Colonic mucosa (tissue), 4 donors: ENCODE data around the gene DIP2B. TPM values are rescaled to one million over a fixed set of nuclear protein-coding genes. Genes with fewer than 3 reads are reported as not detected.

Experiments used
- DNase-seq: peaks from one replicate; pipeline ENCODE4 v3.0.0-alpha.2; 2020
- H3K27ac ChIP-seq: fragments of 200-600 bp; one replicate; pipeline ENCODE4 v1.8.0; 2021
- H3K27me3 ChIP-seq: fragments of 200-600 bp; one replicate; pipeline ENCODE4 v1.8.0; 2021
- H3K36me3 ChIP-seq: fragments of 200-600 bp; one replicate; pipeline ENCODE4 v1.8.0; 2021
- H3K4me1 ChIP-seq: fragments of 200-600 bp; one replicate; pipeline ENCODE4 v1.8.0; 2021; ENCODE audit warnings: mild to moderate bottlenecking
- H3K4me3 ChIP-seq: fragments of 200-600 bp; one replicate; pipeline ENCODE4 v1.8.0; 2021
- H3K9ac ChIP-seq, 2 donors: one replicate each; pipeline ENCODE4 v1.7.0; 2013; ENCODE audit warnings: control low read depth in 2 of 2, low read depth in 2 of 2, low read length in 2 of 2
- H3K9me3 ChIP-seq: fragments of 200-600 bp; one replicate; pipeline ENCODE4 v1.8.0; 2021
- CTCF ChIP-seq: fragments of 200-600 bp; IDR thresholded peaks from one replicate; pipeline ENCODE4 v1.8.0; 2022; ENCODE audit warnings: antibody characterized with exemption, mild to moderate bottlenecking
- intact Hi-C: fragments of 100-400 bp; cut with DNase I; formaldehyde crosslinking; loops from one replicate; pipeline ENCODE4 v1.14.1; 2022
- total RNA-seq, 2 donors: library from RNA; stranded (reverse); fragmentation: NEBNext Ultra II Directional in 1 of 2; extraction: Animal tissue kit (Norgen Biotek cat#: 25700) in 1 of 2; gene quantifications; one replicate each; pipeline ENCODE4 v1.2.1, GENCODE V29; 2021
- donor health status: healthy.
- donor health status: DM: no; HTN: no; CAD: no.
- donor health status: DM: no; HTN: no; CAD: no.

DIP2B gene
- total RNA-seq, 2 donors from 2014 or later = 34.3 to 36.8 TPM

- Histone ChIP-seq H3K36me3 (no peaks in the 10 kb centered on the region), H3K27ac (no peak overlapping the region), H3K27me3 (no peaks in the 10 kb centered on the region), H3K9me3 (no peaks in the 10 kb centered on the region), H3K4me1 (no peaks in the 10 kb centered on the region), H3K4me3 (no peak overlapping the region), H3K9ac (no peak overlapping the region)
- no peak for DNase-seq
- no peak for TF ChIP-seq CTCF
- intact Hi-C loops = no loop called here
Measured at GRCh38 chr12:50771409-50771808, 266.6 kb downstream of the DIP2B start.

GRCh38 chr12:50772470-50772869, 267.7 kb downstream of the DIP2B start:
- DNase-seq = no peak
- Histone ChIP-seq H3K27me3 (no peaks in the 10 kb centered on the region), H3K36me3 (no peaks in the 10 kb centered on the region), H3K9me3 (no peaks in the 10 kb centered on the region), H3K4me3 (no peak overlapping the region), H3K9ac (no peak overlapping the region), H3K4me1 (no peaks in the 10 kb centered on the region), H3K27ac (no peak overlapping the region)
- intact Hi-C loops = no loop called here
- TF ChIP-seq CTCF = no peak

DNA sequence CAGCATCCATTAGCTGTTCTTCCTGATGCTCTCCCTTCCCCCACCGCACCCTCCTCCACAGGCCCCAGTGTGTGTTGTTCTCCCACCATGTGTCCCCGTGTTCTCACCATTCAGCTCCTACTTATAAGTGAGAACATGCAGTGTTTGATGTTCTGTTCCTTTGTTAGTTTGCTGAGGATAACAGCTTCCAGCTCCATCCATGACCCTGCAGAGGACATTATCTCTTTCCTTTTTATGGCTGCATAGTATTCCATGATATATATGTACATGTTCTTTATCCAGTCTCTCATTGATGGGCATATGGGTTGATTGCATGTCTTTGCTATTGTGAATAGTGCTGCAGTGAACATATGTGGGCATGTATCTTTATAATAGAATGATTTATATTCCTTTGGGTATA, 268.1 kb downstream of the DIP2B start:
- intact Hi-C loops = no loop called here
- H3K27ac ChIP-seq = no peak overlapping the region
- H3K4me3 ChIP-seq = no peak overlapping the region
- no peaks in the 10 kb centered on the region for H3K27me3 ChIP-seq
- TF ChIP-seq CTCF = no peak
- DNase-seq = no peak
- no peaks in the 10 kb centered on the region for H3K36me3 ChIP-seq
- no peak overlapping the region for H3K9ac ChIP-seq
- H3K9me3 ChIP-seq = no peaks in the 10 kb centered on the region
- no peaks in the 10 kb centered on the region for H3K4me1 ChIP-seq

- DNase-seq = no peak
- Histone ChIP-seq H3K36me3 (no peaks in the 10 kb centered on the region), H3K9ac (no peak overlapping the region), H3K4me3 (no peak overlapping the region), H3K4me1 (no peaks in the 10 kb centered on the region), H3K27ac (no peak overlapping the region), H3K27me3 (no peaks in the 10 kb centered on the region), H3K9me3 (no peaks in the 10 kb centered on the region)
- intact Hi-C loops = no loop called here
- TF ChIP-seq CTCF = no peak
Measured at GRCh38 chr12:50775251-50775650, 270.5 kb downstream of the DIP2B start.

DNA sequence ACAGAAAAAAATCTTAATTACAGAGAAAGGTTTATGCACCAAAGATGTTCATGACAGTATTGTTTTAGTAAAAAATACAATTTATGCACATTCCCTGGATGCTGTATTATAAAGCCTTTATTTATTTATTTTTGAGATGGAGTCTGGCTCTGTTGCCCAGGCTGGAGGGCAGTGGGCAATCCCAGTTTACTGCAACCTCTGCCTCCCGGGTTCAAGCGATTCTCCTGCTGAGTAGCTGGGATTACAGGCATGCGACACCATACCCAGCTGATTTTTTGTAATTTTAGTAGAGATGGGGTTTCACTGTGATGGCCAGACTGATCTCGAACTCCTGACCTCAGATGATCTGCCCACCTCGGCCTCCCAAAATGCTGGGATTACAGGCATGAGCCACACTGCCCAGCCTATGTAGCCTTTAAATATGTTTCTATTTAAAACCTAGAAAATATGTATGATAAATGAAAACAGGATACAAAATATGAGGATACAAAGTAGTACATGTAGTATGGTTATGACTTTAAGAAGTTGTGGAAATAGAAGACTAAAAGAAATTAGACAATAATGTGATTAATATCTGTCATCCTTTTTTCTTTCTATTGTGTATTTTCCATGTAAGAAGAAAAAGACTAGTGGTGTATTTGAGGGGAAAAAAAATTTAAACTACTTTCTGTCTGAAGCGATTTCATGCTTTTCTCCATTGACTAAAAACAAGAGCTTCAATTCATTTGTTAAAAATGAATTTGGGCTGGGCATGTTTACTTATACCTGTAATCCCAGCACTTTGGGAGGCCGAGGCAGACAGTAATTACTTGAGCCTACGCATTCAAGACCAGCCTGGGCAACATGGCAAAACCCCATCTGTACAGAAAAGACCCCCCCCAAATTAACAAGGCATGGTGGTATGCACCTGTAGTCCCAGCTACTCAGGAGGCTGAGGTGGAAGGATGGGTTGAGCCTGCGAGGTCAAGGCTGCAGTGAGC, 272.3 kb downstream of the DIP2B start:
- DNase-seq = no peak
- Histone ChIP-seq H3K4me3 (no peak overlapping the region), H3K36me3 (no peaks in the 10 kb centered on the region), H3K9ac (no peak overlapping the region), H3K27me3 (no peaks in the 10 kb centered on the region), H3K4me1 (no peaks in the 10 kb centered on the region), H3K9me3 (no peaks in the 10 kb centered on the region), H3K27ac (peak overlapping the region; percentile 84)
- intact Hi-C loops = no loop called here
- TF ChIP-seq CTCF = no peak
